GM18907 (cell line): ENCODE measurements around the gene ERVW-1.
"Not testable (repeated sequence)": the region's sequence is repeated elsewhere in the genome, so short reads cannot be mapped to it uniquely, and the experiment has no call there.

Experiments
- ATAC-seq: cut with Tn5 transposase; IDR thresholded peaks from one replicate; pipeline ENCODE4 v1.9.1; 2021; ENCODE audit warnings: mild to moderate bottlenecking, moderate library complexity; ENCODE audit not compliant: unreplicated experiment

Gene ERVW-1

GRCh38 chr7:92477681-92478080, at the start of gene ERVW-1:
Gene ERVW-1, minus strand, starts transcription at chr7:92477946. Its CDS starts 7,565 bp downstream, at chr7:92470381.
- not testable (repeated sequence) for ATAC-seq

- no peak for ATAC-seq
Measured at GRCh38 chr7:92523110-92523509, 45.4 kb upstream of the ERVW-1 start.

- ATAC-seq = no peak
Measured at GRCh38 chr7:92520024-92520423, 42.3 kb upstream of the ERVW-1 start.

GRCh38 chr7:92517631-92518030, 39.9 kb upstream of the ERVW-1 start:
- no peak for ATAC-seq

GRCh38 chr7:92513167-92513902, 35.6 kb upstream of the ERVW-1 start:
- no peak for ATAC-seq

GRCh38 chr7:92508946-92509345, 31.2 kb upstream of the ERVW-1 start:
- no peak for ATAC-seq

- no peak for ATAC-seq
Measured at GRCh38 chr7:92506363-92506762, 28.6 kb upstream of the ERVW-1 start.

- ATAC-seq = no peak
Measured at GRCh38 chr7:92504563-92504962, 26.8 kb upstream of the ERVW-1 start.

GRCh38 chr7:92503767-92504166, 26.0 kb upstream of the ERVW-1 start:
- ATAC-seq = no peak

- no peak for ATAC-seq
Measured at GRCh38 chr7:92498557-92498956, 20.8 kb upstream of the ERVW-1 start.

- ATAC-seq = no peak
Measured at GRCh38 chr7:92496876-92497275, 19.1 kb upstream of the ERVW-1 start.

- no peak for ATAC-seq
Measured at GRCh38 chr7:92489634-92490033, 11.9 kb upstream of the ERVW-1 start.

GRCh38 chr7:92487804-92488203, 10.1 kb upstream of the ERVW-1 start:
- ATAC-seq = no peak

GRCh38 chr7:92485974-92486373, 8.2 kb upstream of the ERVW-1 start:
- no peak for ATAC-seq

- no peak for ATAC-seq
Measured at GRCh38 chr7:92485267-92485892, 7.6 kb upstream of the ERVW-1 start.

GRCh38 chr7:92484226-92484625, 6.5 kb upstream of the ERVW-1 start:
- ATAC-seq = not testable (repeated sequence)

GRCh38 chr7:92483624-92484023, 5.9 kb upstream of the ERVW-1 start:
- not testable (repeated sequence) for ATAC-seq

GRCh38 chr7:92479146-92479545, 1.4 kb upstream of the ERVW-1 start:
- not testable (repeated sequence) for ATAC-seq

- no peak for ATAC-seq
Measured at GRCh38 chr7:92478711-92479110, 965 bp upstream of the ERVW-1 start.

- ATAC-seq = no peak
Measured at GRCh38 chr7:92478095-92478494, 349 bp upstream of the ERVW-1 start.

- ATAC-seq = not testable (repeated sequence)
Measured at GRCh38 chr7:92475851-92476590, 1.7 kb downstream of the ERVW-1 start.

- ATAC-seq = not testable (repeated sequence)
Measured at GRCh38 chr7:92475261-92475770, 2.4 kb downstream of the ERVW-1 start.
